GM21619 (cell line): Measurements from ENCODE around the gene SEPTIN6.

Source experiments
- ATAC-seq: cut with Tn5 transposase; IDR thresholded peaks from one replicate; pipeline ENCODE4 v1.9.1; 2021; ENCODE audit not compliant: unreplicated experiment

The SEPTIN6 gene

DNA sequence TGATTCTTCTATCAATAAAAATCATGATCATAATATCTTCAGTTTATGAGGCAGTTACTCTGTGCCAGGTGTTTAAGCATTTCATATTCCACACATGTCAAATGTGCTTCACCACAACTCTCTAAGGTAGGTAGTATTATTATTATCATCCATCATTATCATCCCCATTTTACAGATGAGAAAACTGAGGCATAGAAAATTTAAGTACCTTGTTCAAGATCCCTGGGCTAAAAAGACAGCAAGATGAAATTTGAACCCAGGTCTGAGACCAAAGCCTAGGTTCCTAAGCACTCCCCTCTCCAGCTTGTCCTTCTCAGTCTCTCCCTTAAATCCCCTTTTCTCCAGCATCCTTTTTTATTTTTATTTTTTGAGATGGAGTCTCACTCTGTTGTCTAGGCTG is 33.4 kb downstream of the SEPTIN6 start:
- ATAC-seq = no peak

DNA sequence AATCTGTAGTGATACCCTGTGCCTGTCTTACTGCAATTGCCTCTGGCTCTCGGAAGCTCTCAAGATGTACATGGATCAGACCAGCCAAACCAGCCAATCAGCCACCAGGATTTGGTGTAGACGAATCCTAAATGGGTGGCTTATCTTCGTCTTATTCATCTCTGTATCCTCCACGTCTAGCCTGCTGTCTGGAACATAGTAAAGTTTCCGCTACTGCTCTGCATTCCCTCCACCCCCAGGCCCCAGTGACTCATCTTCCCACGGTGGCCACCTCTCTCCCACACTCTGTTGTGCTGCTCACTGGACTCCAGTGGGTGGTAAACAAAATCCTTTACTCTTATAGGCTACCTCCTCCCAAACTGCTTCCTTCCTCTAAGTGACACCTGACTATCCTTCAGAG is 37.8 kb downstream of the SEPTIN6 start:
- no peak for ATAC-seq

DNA sequence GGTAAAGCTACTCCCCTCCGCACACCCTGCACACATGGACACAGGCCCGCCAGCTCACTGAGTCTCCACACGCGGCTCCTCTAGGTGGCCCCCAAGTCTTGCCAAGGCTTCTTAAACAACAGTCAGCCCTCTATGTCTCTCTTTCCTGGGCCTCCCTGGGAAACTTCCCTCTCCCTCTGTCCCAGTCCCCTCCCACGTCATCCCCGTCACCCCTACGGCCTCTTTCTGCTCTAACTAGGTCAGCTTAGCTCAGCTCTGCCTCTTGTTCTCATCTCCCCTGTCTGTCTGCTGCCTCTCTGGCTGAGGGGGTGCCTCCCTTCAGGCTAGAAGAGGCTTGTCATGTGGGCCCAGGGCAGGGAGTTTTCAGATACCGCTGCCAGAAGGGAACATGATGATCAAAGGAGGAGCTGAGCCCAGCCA is 38.8 kb downstream of the SEPTIN6 start:
- no peak for ATAC-seq

DNA sequence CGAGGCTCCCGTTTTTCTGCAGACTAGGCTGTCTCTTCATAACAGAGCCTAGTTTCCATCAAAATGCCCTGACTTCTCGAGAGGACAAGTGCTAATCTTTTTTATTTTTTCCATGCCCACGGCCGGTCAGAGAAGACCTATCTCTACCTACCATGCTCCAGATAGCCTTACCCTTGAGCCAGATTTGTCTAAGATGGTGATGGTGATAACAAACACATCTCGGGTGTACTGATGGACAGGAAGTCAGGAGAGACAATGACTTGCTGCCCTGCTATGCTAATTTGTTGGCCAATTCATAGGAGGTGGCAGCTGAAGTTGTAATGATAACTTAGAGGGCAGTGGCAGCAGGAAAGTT is 44.6 kb downstream of the SEPTIN6 start:
- peak; percentile 7 for ATAC-seq

DNA sequence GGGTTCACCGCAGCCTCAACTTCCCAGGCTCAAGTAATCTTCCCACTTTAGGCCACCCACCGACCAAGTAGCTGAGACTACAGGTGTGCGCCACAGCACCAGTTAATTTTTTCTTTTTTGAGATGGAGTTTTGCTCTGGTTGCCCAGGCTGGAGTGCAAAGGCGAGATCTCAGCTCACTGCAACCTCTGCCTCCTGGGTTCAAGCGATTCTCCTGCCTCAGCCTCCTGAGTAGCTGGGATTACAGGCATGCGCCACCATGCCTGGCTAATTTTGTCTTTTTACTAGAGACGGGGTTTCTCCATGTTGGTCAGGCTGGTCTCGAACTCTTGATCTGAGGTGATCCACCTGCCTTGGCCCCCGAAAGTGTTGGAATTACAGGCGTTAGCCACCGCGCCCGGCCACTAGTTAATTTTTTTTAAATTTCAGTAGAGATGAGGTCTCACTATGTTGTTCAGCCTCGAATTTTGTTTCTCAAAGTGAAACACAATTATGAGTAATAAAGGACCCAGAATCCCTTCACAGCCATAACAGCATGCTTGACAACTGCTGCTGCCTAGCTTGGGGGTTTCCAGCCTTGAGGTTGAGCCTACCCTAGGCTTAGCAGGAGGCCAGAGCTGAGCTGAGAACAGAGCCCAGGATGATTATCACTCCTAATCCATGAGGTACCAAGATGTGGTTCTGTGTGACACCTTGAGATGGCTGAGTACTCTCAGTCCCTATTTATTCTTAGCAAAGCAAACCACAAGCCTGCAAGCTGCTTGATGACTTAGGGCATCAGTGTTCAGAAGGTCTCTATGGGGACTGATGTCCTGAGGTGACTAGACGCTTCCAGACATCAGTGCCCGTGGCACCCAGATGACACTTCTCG is 45.2 kb downstream of the SEPTIN6 start:
- peak; percentile 96 for ATAC-seq

DNA sequence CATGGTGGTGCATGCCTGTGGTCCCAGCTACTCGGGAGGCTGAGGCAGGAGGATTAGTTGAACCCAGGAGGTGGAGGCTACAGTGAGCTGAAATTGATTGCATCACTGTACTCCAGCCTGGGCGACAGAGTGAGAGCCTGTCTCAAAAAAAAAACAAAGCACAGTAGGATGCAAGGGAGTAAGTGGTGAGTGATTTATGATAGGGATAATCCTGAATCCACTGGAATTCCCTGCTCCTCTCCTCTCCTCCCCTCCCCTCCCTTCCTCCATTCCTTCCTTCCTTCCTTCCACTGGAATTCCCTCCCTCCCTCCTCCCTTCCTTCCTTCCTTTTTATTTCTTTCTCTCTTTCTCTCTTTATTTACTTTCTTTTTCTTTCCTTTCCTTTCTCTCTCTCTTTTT is 45.9 kb downstream of the SEPTIN6 start:
- no peak for ATAC-seq

DNA sequence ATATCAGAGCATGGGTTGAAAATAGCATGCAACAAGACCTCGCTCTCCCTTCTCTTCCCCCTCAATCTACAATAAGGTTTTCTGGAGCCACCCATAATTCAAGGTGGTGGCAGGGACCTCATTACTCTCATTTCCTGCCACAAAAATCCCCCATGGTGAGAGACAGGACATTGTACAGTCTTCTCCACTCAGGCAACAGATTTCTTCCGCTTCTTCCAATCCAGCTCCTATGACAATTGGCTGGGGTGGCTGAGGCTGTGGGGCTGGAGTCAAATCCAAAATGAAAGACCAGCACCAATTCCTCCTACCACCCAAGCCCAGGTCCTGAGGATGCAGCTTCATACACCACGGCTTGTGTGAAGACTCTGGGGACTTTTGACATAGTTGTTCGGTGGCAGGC is 46.5 kb downstream of the SEPTIN6 start:
- no peak for ATAC-seq

DNA sequence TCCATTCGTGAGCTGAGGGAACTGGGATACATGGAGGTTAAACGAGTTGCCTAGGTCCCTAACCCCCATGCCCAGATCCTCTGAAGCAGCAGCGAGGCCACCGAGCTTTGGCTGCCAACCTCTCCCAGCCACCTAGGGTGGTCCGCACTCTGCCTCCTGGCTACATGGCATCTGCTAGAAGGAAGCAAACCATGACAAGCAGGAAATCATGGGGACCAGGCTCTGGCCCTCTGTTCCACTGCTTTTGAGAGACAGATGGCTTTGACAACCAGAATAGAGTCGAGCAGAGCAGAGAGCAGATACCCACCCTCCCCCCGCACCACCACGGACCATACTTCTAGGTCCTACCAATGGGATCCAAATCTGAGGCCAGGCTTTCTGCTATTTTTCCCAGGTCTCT is 49.3 kb downstream of the SEPTIN6 start:
- ATAC-seq = no peak
